ENCODE results near the gene ARHGEF40.

- TF ChIP-seq, protein P1, sequence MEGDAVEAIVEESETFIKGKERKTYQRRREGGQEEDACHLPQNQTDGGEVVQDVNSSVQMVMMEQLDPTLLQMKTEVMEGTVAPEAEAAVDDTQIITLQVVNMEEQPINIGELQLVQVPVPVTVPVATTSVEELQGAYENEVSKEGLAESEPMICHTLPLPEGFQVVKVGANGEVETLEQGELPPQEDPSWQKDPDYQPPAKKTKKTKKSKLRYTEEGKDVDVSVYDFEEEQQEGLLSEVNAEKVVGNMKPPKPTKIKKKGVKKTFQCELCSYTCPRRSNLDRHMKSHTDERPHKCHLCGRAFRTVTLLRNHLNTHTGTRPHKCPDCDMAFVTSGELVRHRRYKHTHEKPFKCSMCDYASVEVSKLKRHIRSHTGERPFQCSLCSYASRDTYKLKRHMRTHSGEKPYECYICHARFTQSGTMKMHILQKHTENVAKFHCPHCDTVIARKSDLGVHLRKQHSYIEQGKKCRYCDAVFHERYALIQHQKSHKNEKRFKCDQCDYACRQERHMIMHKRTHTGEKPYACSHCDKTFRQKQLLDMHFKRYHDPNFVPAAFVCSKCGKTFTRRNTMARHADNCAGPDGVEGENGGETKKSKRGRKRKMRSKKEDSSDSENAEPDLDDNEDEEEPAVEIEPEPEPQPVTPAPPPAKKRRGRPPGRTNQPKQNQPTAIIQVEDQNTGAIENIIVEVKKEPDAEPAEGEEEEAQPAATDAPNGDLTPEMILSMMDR (optimal IDR thresholded peaks at IDR 0.05 in 1 of 3, IDR thresholded peaks at IDR 0.05 in 1 of 3, conservative IDR thresholded peaks at IDR 0.05 in 1 of 3; ENCODE audit: extremely low read depth in 1 of 3, insufficient read depth in 2 of 3, low read length in 3 of 3), result no peak
- TF ChIP-seq EZH2 (IDR thresholded peaks at IDR 0.05; ENCODE audit: low read length), result no peak
Observed at GRCh38 chr14:21038441-21039422, 31.4 kb upstream of the ARHGEF40 start.
